G401 (cell line): ENCODE measurements around the gene BDH1. TPM values are rescaled to one million over a fixed set of nuclear protein-coding genes. Genes with fewer than 3 reads are reported as not detected.

Experiments used
- DNase-seq: peaks from one replicate; pipeline ENCODE4 v3.0.0-alpha.2; 2015; ENCODE audit warnings: low spot score
- in situ Hi-C: cut with HindIII; loops from 2 replicates; pipeline ENCODE4 v1.10.0; 2016; ENCODE audit warnings: low sequenced_read_pairs, mixed read lengths
- total RNA-seq: library from RNA; depleted of rRNA; stranded (reverse); fragments of >200 nt; shearing (Covaris generic); gene quantifications from 2 replicates; pipeline ENCODE4 v1.2.3, GENCODE V29; 2014

Gene BDH1
- total RNA-seq, 1 experiment from 2014 or later, result not detected

- in situ Hi-C loops, result loop anchor here (10.0 kb wide), 1 partner anchor 82 kb away; no protein-coding TSS in a partner anchor
- no peak for DNase-seq
These were observed 42.8 kb downstream of the BDH1 start for GRCh38 chr3:197512691-197513571.

- no peak for DNase-seq
- in situ Hi-C loops, result loop anchor here (10.0 kb wide), 1 partner anchor 83 kb away; no protein-coding TSS in a partner anchor
These were observed 43.7 kb downstream of the BDH1 start for GRCh38 chr3:197511853-197512635.

- peak; percentile 0 for DNase-seq
- in situ Hi-C loops, result loop anchor here (10.0 kb wide), 1 partner anchor 84 kb away; no protein-coding TSS in a partner anchor
These were observed 44.6 kb downstream of the BDH1 start for GRCh38 chr3:197511130-197511529.

- in situ Hi-C loops, result loop anchor here (10.0 kb wide), 1 partner anchor 84 kb away; no protein-coding TSS in a partner anchor
These were observed 45.1 kb downstream of the BDH1 start for GRCh38 chr3:197510642-197511018.

GRCh38 chr3:197508924-197509775, 46.6 kb downstream of the BDH1 start:
- no peak for DNase-seq
- in situ Hi-C loops, result no loop called here

More at GRCh38 chr3:197510642-197511018, 45.1 kb downstream of the BDH1 start:
- DNase-seq, result no peak

- DNase-seq, result peak; percentile 93
- in situ Hi-C loops, result no loop called here
These were observed 47.3 kb downstream of the BDH1 start for GRCh38 chr3:197508461-197508860.

GRCh38 chr3:197508051-197508451, 47.7 kb downstream of the BDH1 start:
- peak; percentile 98 for DNase-seq
- in situ Hi-C loops, result no loop called here

- in situ Hi-C loops, result no loop called here
These were observed 48.2 kb downstream of the BDH1 start for GRCh38 chr3:197507541-197507940.

GRCh38 chr3:197507081-197507480, 48.7 kb downstream of the BDH1 start:
- no peak for DNase-seq
- in situ Hi-C loops, result no loop called here

More at GRCh38 chr3:197507541-197507940, 48.2 kb downstream of the BDH1 start:
- DNase-seq, result no peak

GRCh38 chr3:197505796-197506548, 49.8 kb downstream of the BDH1 start:
- in situ Hi-C loops, result no loop called here
- no peak for DNase-seq

- in situ Hi-C loops, result no loop called here
- DNase-seq, result no peak
These were observed 51.1 kb downstream of the BDH1 start for GRCh38 chr3:197504641-197505121.

GRCh38 chr3:197504229-197504628, 51.5 kb downstream of the BDH1 start:
- in situ Hi-C loops, result no loop called here
- no peak for DNase-seq

GRCh38 chr3:197503652-197504051, 52.1 kb downstream of the BDH1 start:
- in situ Hi-C loops, result no loop called here
- DNase-seq, result no peak

GRCh38 chr3:197501879-197502620, 53.7 kb downstream of the BDH1 start:
- in situ Hi-C loops, result no loop called here
- DNase-seq, result peak; percentile 82

GRCh38 chr3:197501496-197501878, 54.3 kb downstream of the BDH1 start:
- DNase-seq, result peak; percentile 61
- in situ Hi-C loops, result no loop called here

- DNase-seq, result no peak
- in situ Hi-C loops, result no loop called here
These were observed 55.0 kb downstream of the BDH1 start for GRCh38 chr3:197500812-197501211.

GRCh38 chr3:197499427-197499826, 56.3 kb downstream of the BDH1 start:
- in situ Hi-C loops, result no loop called here
- DNase-seq, result no peak
